ENCODE measurements around the gene ANTKMT.

ANTKMT gene

GRCh38 chr16:720990-721764, at the start of gene ANTKMT:
Gene ANTKMT, plus strand, starts transcription at chr16:721146. Its CDS starts 129 bp downstream, at chr16:721275.
- peak; percentile 83 for DNase-seq

GRCh38 chr16:671353-672131, 49.4 kb upstream of the ANTKMT start:
- no peak for DNase-seq

- no peak for DNase-seq
Measured at GRCh38 chr16:672371-672770, 48.6 kb upstream of the ANTKMT start.

GRCh38 chr16:672851-673250, 48.1 kb upstream of the ANTKMT start:
- DNase-seq = no peak

GRCh38 chr16:673399-673991, 47.5 kb upstream of the ANTKMT start:
- DNase-seq = no peak

GRCh38 chr16:674214-674881, 46.6 kb upstream of the ANTKMT start:
- DNase-seq = no peak

GRCh38 chr16:674968-675883, 45.7 kb upstream of the ANTKMT start, which contains the start of gene RHBDL1:
Gene RHBDL1, plus strand, starts transcription at chr16:675671. Its CDS starts 120 bp downstream, at chr16:675791.
- no peak for DNase-seq

GRCh38 chr16:675884-676564, 44.9 kb upstream of the ANTKMT start:
- DNase-seq = no peak

GRCh38 chr16:676565-676902, 44.4 kb upstream of the ANTKMT start:
- DNase-seq = no peak

- no peak for DNase-seq
Measured at GRCh38 chr16:676913-677312, 44.0 kb upstream of the ANTKMT start.

- DNase-seq = no peak
Measured at GRCh38 chr16:677316-678190, 43.4 kb upstream of the ANTKMT start.

- no peak for DNase-seq
Measured at GRCh38 chr16:678209-678857, 42.6 kb upstream of the ANTKMT start.

GRCh38 chr16:678858-679813, 41.8 kb upstream of the ANTKMT start:
- DNase-seq = peak; percentile 67

- DNase-seq = peak; percentile 94
Measured at GRCh38 chr16:679814-680624, 40.9 kb upstream of the ANTKMT start, which contains the start of gene STUB1. Gene STUB1, plus strand, starts transcription at chr16:680410. Its CDS starts 116 bp downstream, at chr16:680526.

GRCh38 chr16:680625-680945, 40.4 kb upstream of the ANTKMT start:
- no peak for DNase-seq

- peak; percentile 39 for DNase-seq
Measured at GRCh38 chr16:680967-681745, 39.8 kb upstream of the ANTKMT start.

Measured in activated CD4-positive, alpha-beta T cell treated with anti-CD3 and anti-CD28 coated beads for 48 hours (primary cell).